ENCODE results near the gene RALGAPA1.

GRCh38 chr14:35705636-35706035, 103.5 kb downstream of the RALGAPA1 start:
- TF ChIP-seq EP300 (IDR thresholded peaks at IDR 0.05) (no peak), CTCF (IDR thresholded peaks at IDR 0.05) (no peak), POLR2A (IDR thresholded peaks at IDR 0.05) (no peak)

Measured in suprapubic skin (tissue), 3 donors.